ENCODE results near the gene KLHL17.
"Not testable (repeated sequence)": the region's sequence is repeated elsewhere in the genome, so short reads cannot be mapped to it uniquely, and the experiment has no call there.

DNA sequence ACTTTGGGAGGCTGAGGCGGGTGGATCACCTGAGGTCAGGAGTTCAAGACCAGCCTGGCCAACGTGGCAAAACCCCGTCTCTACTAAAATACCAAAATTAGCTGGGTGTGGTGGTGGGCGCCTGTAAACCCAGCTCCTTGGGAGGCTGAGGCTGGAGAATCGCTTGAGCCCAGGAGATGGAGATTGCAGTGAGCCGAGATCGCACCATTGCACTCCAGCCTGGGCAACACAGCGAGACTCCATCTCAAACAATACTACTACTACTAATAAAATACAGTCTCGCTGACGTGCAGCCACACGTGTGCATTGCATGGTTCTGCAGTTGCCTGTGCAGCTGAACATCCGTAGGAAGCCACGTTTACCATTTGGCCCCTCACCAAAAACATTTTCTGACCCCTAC is 13.6 kb upstream of the KLHL17 start:
- TF ChIP-seq, protein P1, sequence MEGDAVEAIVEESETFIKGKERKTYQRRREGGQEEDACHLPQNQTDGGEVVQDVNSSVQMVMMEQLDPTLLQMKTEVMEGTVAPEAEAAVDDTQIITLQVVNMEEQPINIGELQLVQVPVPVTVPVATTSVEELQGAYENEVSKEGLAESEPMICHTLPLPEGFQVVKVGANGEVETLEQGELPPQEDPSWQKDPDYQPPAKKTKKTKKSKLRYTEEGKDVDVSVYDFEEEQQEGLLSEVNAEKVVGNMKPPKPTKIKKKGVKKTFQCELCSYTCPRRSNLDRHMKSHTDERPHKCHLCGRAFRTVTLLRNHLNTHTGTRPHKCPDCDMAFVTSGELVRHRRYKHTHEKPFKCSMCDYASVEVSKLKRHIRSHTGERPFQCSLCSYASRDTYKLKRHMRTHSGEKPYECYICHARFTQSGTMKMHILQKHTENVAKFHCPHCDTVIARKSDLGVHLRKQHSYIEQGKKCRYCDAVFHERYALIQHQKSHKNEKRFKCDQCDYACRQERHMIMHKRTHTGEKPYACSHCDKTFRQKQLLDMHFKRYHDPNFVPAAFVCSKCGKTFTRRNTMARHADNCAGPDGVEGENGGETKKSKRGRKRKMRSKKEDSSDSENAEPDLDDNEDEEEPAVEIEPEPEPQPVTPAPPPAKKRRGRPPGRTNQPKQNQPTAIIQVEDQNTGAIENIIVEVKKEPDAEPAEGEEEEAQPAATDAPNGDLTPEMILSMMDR (conservative IDR thresholded peaks at IDR 0.05; ENCODE audit: low read depth, low read length): not testable (repeated sequence)
- not testable (repeated sequence) for TF ChIP-seq EZH2 (IDR thresholded peaks at IDR 0.05; ENCODE audit: low read length, unreplicated experiment); EZH2phosphoT487 (IDR thresholded peaks at IDR 0.05; ENCODE audit: borderline replicate concordance, low read length)

Measured in PC-3 (cell line).